Dedifferentiated amniotic fluid mesenchymal stem cell (primary cell): Measurements from ENCODE around the gene AKT2.

ENCODE experiments used
- DNase-seq: peaks from one replicate; pipeline ENCODE4 v3.0.0-alpha.2; 2016; ENCODE audit errors: extremely low spot score

Gene AKT2

GRCh38 chr19:40253611-40254092 is 31.5 kb downstream of the AKT2 start:
- no peak for DNase-seq

GRCh38 chr19:40252395-40252794 is 32.8 kb downstream of the AKT2 start:
- no peak for DNase-seq

- DNase-seq: no peak
These were observed 33.2 kb downstream of the AKT2 start for GRCh38 chr19:40251991-40252390.

GRCh38 chr19:40251244-40251643 is 33.9 kb downstream of the AKT2 start:
- no peak for DNase-seq

GRCh38 chr19:40249781-40250180 is 35.4 kb downstream of the AKT2 start:
- no peak for DNase-seq

- no peak for DNase-seq
These were observed 35.9 kb downstream of the AKT2 start for GRCh38 chr19:40249201-40249600.

GRCh38 chr19:40247735-40248262 is 37.3 kb downstream of the AKT2 start:
- DNase-seq: no peak

GRCh38 chr19:40247178-40247577 is 38.0 kb downstream of the AKT2 start:
- DNase-seq: no peak

GRCh38 chr19:40246292-40247073 is 38.7 kb downstream of the AKT2 start:
- no peak for DNase-seq

- DNase-seq: no peak
These were observed 39.5 kb downstream of the AKT2 start for GRCh38 chr19:40245506-40246128.

GRCh38 chr19:40244579-40245317 is 40.4 kb downstream of the AKT2 start:
- no peak for DNase-seq

GRCh38 chr19:40243181-40243580 is 42.0 kb downstream of the AKT2 start:
- no peak for DNase-seq

GRCh38 chr19:40242480-40242879 is 42.7 kb downstream of the AKT2 start:
- no peak for DNase-seq

- DNase-seq: no peak
These were observed 43.2 kb downstream of the AKT2 start for GRCh38 chr19:40241809-40242384.

- no peak for DNase-seq
These were observed 43.9 kb downstream of the AKT2 start for GRCh38 chr19:40241125-40241808.

GRCh38 chr19:40240332-40240731 is 44.8 kb downstream of the AKT2 start:
- DNase-seq: no peak

- DNase-seq: no peak
These were observed 45.5 kb downstream of the AKT2 start for GRCh38 chr19:40239415-40240226.

GRCh38 chr19:40238775-40239174 is 46.4 kb downstream of the AKT2 start:
- no peak for DNase-seq

- DNase-seq: no peak
These were observed 47.4 kb downstream of the AKT2 start for GRCh38 chr19:40237791-40238190.

- DNase-seq: no peak
These were observed 48.8 kb downstream of the AKT2 start for GRCh38 chr19:40236366-40236765.

- no peak for DNase-seq
These were observed 49.2 kb downstream of the AKT2 start for GRCh38 chr19:40236026-40236355.
